T47D (cell line): ENCODE data around the gene ZRANB1.
"Not testable (repeated sequence)": the region's sequence is repeated elsewhere in the genome, so short reads cannot be mapped to it uniquely, and the experiment has no call there.

Experiments used
- DNase-seq, 2 experiments: peaks; one replicate each; pipeline versions ENCODE4 v3.0.0 to v3.0.0-alpha.2; 2011 to 2012; ENCODE audit warnings: low read depth in 1 of 2, low spot score in 1 of 2
- JUND ChIP-seq: IDR thresholded peaks from 2 replicates; pipeline ENCODE4 v1.6.1; 2012; ENCODE audit warnings: low read depth
- in situ Hi-C: cut with HindIII; loops from 2 replicates; pipeline ENCODE4 v1.10.0; 2016; ENCODE audit warnings: low sequenced_read_pairs, low pct_unique_long_range_greater_than_20kb

Gene ZRANB1

GRCh38 chr10:124977648-124978375, 35.9 kb downstream of the ZRANB1 start:
- TF ChIP-seq JUND: no peak
- peak in 1 of 2 experiments; percentile 12 for DNase-seq
- in situ Hi-C loops: no loop called here

GRCh38 chr10:124978376-124978725, 36.4 kb downstream of the ZRANB1 start:
- in situ Hi-C loops: no loop called here

GRCh38 chr10:124983321-124983720, 41.4 kb downstream of the ZRANB1 start:
- in situ Hi-C loops: no loop called here
- no peak for DNase-seq
- no peak for TF ChIP-seq JUND

More at GRCh38 chr10:124978376-124978725, 36.4 kb downstream of the ZRANB1 start:
- TF ChIP-seq JUND: no peak
- DNase-seq: no peak

GRCh38 chr10:124984376-124984775, 42.5 kb downstream of the ZRANB1 start:
- no peak for TF ChIP-seq JUND
- in situ Hi-C loops: no loop called here
- DNase-seq: no peak

GRCh38 chr10:124985162-124985561, 43.2 kb downstream of the ZRANB1 start:
- TF ChIP-seq JUND: no peak
- no peak for DNase-seq
- in situ Hi-C loops: no loop called here

GRCh38 chr10:124987788-124988187, 45.9 kb downstream of the ZRANB1 start:
- in situ Hi-C loops: no loop called here
- no peak for TF ChIP-seq JUND
- no peak for DNase-seq

- in situ Hi-C loops, DNase-seq: not testable (repeated sequence)
Measured at GRCh38 chr10:124988753-124989152, 46.8 kb downstream of the ZRANB1 start.

- no peak for TF ChIP-seq JUND
- no peak for DNase-seq
- in situ Hi-C loops: no loop called here
Measured at GRCh38 chr10:124989526-124989925, 47.6 kb downstream of the ZRANB1 start.

- no peak for TF ChIP-seq JUND
- DNase-seq: no peak
- in situ Hi-C loops: no loop called here
Measured at GRCh38 chr10:124990671-124991625, 49.0 kb downstream of the ZRANB1 start.

- DNase-seq: no peak
- TF ChIP-seq JUND: no peak
- in situ Hi-C loops: no loop called here
Measured at GRCh38 chr10:124991835-124992234, 49.9 kb downstream of the ZRANB1 start.

- DNase-seq: peak in 1 of 2 experiments; percentile 68
- no peak for TF ChIP-seq JUND
- in situ Hi-C loops: no loop called here
Measured at GRCh38 chr10:124992462-124993344, 50.8 kb downstream of the ZRANB1 start.

GRCh38 chr10:124993345-124993708, 51.4 kb downstream of the ZRANB1 start:
- in situ Hi-C loops: no loop called here
- TF ChIP-seq JUND: no peak
- no peak for DNase-seq
